WI38 (cell line): Measurements from ENCODE around the gene MRPL34.

Source experiments
- H3K4me3 ChIP-seq: 2 replicates; pipeline ENCODE4 v1.5.1; 2011; ENCODE audit warnings: low read depth, mild to moderate bottlenecking, control low read depth, low read length
- CTCF ChIP-seq: IDR thresholded peaks from 2 replicates; pipeline ENCODE4 v1.5.1; 2012; ENCODE audit warnings: low read depth, mild to moderate bottlenecking, control low read depth, low read length

MRPL34 gene

GRCh38 chr19:17311455-17312188, 6.0 kb downstream of the MRPL34 start:
- TF ChIP-seq CTCF: no peak
- H3K4me3 ChIP-seq: peak overlapping the region; percentile 29; the same call in 1 of the 2 replicates

- H3K4me3 ChIP-seq: peak overlapping the region; percentile 29; the same call in 1 of the 2 replicates
- TF ChIP-seq CTCF: no peak
Measured at GRCh38 chr19:17312189-17313113, 6.8 kb downstream of the MRPL34 start.

GRCh38 chr19:17314007-17314593, 8.4 kb downstream of the MRPL34 start:
- no peak for TF ChIP-seq CTCF
- H3K4me3 ChIP-seq: no peak overlapping the region

- H3K4me3 ChIP-seq: no peak overlapping the region
Measured at GRCh38 chr19:17318966-17319365, 13.3 kb downstream of the MRPL34 start.

GRCh38 chr19:17319473-17320238, 14.0 kb downstream of the MRPL34 start:
- TF ChIP-seq CTCF: no peak
- H3K4me3 ChIP-seq: no peak overlapping the region

More at GRCh38 chr19:17318966-17319365, 13.3 kb downstream of the MRPL34 start:
- TF ChIP-seq CTCF: no peak

GRCh38 chr19:17320435-17320834, 14.8 kb downstream of the MRPL34 start:
- no peak overlapping the region for H3K4me3 ChIP-seq
- no peak for TF ChIP-seq CTCF
